ENCODE data around the gene RNU6-8. TPM values are rescaled to one million over a fixed set of nuclear protein-coding genes. Genes with fewer than 3 reads are reported as not detected.

Gene RNU6-8
- polyA plus RNA-seq (ENCODE audit: insufficient read length in 10 of 10) = not detected
- long read RNA-seq, donor 1, partial matches to known transcripts = 0 of 1 reads
- long read RNA-seq, donor 1, other reads (novel, unspliced or antisense) = 0 of 1 reads
- long read RNA-seq, donor 2 = 0 reads
- long read RNA-seq, donor 3 = 0 reads
- long read RNA-seq, donor 4 = 0 reads
- long read RNA-seq, donor 5 = 0 reads
- long read RNA-seq, donor 6 = 0 reads
- long read RNA-seq, donor 7, partial matches to known transcripts = 0 of 1 reads
- long read RNA-seq, donor 7, other reads (novel, unspliced or antisense) = 0 of 1 reads
- long read RNA-seq, donor 8, partial matches to known transcripts = 0 of 2 reads
- long read RNA-seq, donor 8, other reads (novel, unspliced or antisense) = 0 of 2 reads
- long read RNA-seq, donor 9 = 0 reads

DNA sequence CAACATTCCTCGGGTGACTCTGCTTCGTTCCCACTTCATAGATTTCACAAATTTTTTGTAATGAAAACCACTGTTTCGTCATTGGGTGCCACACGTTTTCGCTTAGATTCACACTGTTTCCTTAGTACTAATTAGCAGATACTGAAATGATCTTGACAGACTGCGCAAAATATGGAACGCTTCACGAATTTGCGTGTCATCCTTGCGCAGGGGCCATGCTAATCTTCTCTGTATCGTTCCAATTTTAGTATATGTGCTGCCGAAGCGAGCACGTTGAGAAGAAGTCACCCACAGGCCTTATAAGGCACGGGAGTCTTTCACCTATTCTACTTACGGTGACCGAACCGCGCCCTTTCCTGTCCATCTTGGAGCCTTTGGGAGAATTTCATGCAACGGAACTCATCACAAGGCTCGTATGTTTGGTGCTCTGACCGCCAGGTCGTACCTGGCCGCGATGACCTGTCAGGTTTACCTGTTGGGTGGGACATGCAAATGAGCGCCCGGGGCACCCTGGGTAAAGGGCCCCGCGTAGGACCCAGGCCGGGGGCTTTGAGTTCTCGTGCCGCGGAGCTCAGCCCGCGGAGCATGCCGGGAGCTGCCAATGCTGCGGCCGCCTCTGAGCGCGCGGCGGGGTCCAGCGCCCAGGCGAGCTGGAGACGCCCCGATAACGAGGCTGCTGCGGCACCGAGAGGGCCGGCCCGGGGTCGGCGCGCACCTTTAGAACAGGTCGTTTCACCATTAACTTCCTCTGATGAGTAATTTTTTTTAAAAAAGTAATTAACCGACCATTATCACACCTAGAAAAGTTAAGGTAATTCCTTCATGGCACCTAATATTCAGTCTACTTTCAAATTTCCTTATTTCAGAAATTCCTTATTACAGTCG, at the start of gene RNU6-8:
RNU6-8 (minus strand) TSS at position 272 of the 885 bp plus-strand sequence.
- DNase-seq = peak; percentile 86 to 95 (median 88)

DNA sequence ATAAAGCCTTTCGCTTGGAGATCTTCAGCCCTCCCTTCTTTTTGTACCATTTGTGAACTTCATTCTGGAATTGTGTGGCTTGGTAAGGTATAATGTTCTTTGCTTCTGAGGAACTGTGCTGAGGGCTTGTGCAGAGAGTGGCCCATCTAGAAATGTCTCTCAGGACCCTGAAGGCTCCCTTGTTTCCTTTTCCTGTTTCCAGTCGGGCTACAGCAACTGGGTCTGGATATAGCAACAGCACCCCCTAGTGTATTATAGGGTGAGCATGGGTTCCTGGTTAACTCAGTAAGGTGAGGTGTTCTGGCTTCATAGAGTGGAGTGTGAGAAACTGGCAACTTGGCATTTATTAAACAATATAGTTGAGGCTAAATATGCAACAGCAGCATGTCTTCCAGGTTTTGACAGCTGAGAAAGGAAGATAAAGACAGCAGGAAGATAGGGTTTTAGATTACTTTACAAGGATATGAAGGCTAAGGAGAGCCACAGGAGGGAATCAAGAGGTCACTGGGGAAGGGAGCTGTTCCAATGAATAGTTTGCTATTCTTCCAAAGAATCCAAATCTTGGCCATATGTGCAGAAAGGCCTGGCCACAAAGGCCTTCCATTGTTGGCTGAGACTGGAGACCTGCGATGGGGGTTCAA, 49.1 kb upstream of the RNU6-8 start:
- DNase-seq = peak; percentile 57 to 77 (median 59)

DNA sequence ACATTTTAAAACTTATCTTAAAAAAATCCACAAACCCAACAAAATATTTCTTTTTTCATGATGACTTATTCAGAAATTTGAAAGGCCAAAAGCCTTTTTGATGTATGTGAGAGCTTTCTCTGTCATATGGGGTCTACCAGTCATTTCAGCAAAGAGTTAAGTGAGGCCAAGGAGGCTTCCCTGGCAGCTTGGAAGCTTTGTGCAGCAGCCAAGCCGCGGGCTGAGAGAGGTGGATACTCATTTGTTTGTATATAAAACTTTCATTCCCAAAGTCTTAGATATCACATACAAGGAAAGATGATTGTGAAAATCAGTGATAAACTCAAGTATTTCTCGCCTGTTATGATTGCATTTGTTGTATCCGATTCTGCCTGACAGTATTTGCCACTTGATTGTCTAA, 48.5 kb upstream of the RNU6-8 start:
- DNase-seq = no peak

DNA sequence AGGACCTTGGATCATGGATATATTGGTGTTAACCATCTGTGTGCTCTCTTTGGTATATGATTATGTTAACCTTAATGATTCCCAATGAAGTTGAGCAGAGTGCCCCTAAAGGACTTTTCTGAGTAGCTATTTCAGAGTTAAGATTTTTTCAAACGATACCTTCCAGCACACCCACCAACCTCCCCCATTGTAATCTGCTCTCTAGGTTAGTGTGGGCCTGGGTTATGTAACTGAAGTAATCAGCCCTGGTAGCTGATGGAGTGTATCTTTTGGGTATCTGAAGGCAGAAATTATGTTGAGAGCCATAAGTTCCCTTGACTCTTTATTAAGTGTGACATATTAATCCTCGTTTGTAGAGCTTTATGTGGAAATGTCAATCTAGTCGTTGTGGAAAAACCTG, 47.6 kb upstream of the RNU6-8 start:
- no peak for DNase-seq

DNA sequence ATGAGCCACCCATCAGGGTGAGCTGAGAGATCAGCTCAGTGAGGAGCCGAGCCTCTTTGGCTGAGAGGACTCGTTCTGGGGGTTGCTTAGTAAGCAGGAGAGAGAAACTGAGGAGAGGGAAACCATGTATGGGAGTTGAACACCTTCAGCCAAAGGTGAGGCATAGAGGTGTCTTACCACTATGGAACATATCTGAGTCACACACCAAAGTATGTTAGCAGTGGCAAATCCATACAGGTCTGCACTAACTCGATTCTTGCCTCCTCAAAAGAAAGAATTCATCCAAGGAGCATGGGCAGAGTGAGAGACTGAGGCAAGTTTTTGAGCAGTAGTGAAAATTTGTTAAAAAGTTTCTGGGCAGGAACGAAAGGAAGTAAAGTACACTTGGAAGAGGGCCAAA, 46.7 kb upstream of the RNU6-8 start:
- no peak for DNase-seq

DNA sequence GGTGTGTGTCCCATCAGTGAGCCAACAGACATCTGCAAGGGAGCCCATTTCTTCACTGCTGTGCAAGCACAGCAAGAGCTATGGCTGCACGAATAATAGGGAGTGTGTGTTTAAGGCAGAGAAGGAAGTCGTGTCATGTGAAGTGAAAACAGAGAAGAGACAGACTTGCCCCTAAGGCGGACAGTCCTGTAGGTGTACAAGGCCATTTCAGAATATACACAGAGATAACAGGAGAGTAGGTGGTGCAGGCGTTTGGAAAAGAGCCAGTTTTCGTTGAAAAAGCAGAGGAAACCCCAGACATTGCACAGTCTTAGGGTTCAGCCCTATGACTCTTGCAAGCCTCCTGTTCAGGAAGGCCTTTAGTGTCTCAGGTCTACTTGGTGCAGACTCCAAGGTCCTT, 46.3 kb upstream of the RNU6-8 start:
- no peak for DNase-seq

DNA sequence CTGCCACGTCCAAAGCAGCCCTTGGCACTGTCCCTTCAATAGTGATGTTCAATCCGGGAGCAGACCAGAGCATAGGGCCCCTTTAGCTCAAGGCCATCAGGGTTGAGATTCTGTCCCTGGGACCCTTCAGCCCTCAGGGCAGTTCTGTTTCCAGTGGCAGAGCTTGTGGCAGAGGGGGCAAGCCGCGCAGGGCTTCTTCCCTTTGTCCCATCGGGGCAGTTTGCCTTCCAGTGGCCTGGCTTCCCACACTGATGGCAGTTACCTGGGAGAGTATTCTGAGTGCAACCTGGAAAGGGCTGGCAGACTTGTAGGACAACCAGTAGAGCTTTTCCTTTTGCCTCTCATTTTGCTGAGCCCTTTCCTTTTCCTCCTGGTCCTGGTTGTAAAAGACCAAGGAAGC, 43.7 kb upstream of the RNU6-8 start:
- DNase-seq = no peak

DNA sequence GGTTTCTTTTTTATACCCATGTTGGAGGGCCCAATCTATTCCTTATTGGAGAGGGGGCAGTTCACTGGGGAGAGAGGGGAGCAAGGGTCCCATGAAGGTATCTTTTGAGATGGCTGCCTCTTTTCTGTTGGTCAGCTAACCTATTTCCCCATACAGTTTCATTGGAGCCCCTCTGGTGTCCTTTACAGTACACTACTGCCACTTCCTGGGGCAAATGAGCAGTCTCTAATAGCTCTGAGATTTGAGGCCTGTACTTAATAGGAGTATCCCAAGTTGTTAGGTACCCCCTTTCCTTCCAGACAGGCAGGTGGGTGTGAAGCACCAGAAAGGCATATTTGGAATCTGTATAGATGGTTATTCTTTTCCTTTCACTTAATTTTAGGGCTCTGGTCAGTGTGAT, 41.3 kb upstream of the RNU6-8 start:
- DNase-seq = no peak

DNA sequence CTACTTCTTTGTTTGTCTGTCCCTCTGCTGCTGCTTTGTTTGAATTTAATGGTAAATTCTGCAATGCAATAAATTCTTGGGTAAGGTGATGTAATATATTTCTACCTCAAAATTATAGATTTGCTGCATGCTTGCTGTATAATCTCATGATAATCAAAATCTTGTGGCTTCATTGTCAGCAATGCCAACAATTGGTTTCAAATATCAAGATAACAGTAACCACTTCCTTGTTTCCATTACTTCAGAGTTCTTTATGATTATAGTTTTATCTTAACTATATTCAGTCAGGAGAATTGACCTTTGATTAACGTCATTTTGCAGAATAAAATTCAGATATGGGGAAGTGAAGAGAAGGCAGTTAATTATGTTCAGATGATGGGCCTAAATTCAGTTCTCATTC, 30.2 kb upstream of the RNU6-8 start:
- no peak for DNase-seq

DNA sequence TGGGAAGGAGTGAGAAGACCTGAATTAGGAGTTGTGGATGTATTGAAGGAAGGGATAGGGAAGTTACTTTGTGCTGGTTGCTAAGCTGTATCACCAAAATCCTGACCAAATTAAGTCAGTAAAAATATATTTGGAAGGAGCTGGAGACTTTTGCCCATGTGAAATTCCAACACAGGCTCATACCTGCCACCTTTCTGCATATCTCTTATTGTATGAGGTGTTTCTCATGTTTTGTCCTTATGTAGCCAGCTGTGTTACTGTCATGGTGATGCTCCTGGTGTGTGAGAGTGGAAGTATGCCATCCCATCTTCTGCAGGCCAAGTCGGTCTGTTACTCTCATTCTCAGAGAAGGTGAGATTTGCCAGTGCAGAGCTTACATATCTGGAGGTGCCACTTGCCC, 29.4 kb upstream of the RNU6-8 start:
- no peak for DNase-seq

DNA sequence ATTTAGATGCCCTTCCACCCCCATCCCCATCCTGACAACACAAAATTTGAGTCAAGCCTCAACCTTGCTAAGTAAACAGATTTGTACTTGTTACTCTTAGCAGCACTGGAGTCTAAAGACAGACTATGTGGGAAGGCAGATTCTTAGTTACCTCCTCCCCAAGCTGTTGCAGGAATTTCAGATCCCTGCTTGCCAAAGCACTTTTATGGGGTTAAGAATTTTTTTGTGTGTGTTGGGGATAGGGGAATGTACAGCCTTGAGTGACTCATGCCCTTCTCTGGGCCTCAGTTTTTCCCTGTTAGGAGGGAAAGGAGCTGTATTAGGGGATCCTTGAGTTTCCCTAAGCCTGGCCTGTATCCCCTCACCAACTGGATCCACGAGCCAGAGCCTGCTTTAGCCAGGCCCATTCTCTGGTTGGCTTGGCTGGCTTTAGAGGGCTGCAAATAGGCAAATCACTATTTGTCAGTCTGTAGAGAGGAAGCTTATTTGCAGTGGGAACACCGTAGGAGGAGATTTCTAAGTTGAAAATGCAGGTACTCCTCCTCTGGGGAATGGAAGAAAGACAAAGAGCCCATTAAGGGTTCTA, 27.7 kb upstream of the RNU6-8 start:
- DNase-seq = peak in 1 of 3 donors; percentile 76

DNA sequence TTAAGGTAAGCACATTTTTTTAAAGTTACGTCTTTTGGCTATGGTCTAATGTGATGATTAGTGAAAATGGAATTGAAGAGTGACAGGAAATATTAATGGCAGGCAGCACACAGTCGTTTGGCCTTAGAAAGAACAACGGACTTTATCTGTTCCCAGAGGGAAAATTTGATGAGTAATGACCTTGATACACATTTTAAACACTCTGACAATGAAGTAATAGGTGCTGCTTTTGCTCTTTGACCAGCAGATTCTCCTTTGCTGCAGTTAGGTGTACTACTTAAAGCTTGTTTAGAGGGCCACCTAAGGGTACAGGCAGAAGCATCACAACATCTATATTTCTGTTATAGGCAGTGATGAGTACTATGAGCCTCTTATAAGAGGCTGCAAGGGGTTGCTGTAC, 27.1 kb upstream of the RNU6-8 start:
- DNase-seq = peak in 1 of 3 donors; percentile 67

DNA sequence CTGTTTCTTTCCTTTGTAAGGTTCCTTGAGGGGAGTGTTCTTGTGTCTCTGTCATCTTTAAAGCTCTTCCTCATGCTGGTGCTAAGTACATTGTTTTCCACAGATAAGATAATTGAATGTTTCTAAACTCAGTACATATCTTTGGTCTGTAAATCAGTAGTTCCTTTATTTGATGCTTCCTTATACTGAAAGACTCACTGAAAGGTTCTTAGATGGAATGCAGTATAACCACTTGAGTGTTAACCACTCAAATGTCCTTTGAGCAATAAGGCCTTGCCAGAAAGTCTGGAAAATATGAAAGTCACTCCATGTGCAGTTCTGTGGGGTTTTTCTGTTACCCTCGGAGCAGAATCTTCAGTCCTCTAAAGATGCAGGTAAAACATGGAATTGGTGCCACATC, 23.0 kb upstream of the RNU6-8 start:
- no peak for DNase-seq

DNA sequence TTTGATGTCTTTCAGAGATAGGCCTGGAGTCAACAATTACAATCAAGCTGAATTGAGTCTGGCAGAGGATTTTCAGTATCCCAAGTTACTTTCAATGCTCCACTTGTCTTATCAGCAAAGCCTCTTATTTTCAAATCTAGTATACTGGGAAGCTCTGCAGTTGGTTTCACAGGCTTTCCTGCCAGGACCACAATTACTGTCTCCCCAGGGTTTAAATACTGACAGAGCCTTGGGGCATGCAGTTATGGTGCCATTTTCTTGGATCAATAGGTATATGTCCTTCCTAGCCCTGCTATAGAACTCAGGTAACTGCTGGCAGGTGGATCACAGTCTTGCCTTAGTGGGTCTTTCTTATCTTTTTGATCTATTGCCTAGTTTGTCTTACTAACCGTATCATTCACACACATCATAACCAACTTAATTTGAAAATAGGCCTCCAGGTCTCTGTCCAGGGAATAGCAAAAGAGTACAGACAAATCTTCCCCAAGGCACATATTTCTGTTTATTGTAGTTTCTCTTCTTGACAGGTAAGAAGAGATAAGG, 22.4 kb upstream of the RNU6-8 start:
- no peak for DNase-seq

DNA sequence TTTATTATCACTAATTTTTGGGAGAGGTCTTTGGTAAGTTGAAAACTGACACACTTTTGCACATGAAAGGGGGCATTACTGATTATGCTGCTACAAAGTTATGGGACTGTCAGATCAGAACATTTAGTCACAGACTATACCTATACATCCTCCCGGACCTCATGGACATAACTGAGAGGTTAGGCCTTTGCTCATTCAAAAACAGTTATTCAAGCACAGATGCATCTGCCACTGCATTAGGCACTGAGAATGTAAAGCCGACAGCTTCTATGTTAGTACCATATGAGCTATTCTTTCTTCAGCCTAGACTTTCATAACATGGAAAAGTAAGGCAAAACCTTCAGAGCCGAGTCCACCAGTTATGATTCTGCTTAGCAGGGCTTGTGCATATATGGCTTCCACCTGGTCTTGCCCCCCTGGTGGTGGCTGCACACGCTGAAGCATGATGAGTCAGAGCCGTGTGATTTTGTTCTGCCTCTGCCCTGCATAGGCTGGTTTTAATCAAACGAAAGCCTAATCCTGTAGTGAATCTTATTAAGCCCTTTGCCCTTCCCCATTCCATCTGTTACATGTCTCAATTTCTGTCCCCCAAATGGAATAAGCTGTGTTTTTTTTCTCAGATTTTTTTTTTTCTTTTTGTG, 21.8 kb upstream of the RNU6-8 start:
- peak in 2 of 3 donors; percentile 10 to 28 for DNase-seq

DNA sequence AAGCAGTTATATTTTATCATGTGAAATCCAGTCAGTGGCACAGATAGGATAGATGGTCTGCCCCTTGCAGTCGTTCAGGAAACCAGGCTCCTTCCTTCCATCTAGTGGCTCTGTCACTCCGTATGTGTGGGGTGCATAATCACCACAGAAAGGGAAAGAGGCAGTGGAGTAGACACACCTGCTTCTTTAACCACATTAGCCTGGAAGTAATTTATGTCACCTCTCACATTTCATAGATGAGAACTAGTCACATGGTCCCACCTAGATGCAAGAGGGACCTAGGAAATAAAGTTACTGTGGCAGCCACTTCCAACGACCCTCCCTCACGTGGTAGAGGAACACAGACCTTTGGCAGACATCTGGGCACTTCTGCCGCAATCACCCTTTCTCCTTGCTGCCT, 14.2 kb upstream of the RNU6-8 start:
- DNase-seq = no peak

DNA sequence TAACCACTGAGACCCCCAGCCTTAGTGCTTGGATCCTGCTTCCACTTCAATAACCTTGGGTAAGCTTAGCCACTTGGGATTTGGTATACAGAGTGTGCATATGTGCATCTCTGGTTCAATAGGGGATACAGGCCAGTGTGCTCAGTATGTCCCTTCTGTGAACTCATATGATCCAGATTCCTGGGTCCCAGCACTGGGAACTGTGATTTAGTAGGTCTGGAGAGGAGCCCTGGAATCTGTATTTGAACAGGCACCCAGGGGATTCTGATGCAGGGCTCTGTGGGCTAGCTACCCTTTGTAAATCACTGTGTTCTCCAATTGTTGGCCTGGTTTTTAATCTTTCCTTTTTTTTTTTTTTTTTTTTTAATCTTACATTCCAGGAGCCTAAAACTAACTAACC, 9.8 kb upstream of the RNU6-8 start:
- DNase-seq = no peak

DNA sequence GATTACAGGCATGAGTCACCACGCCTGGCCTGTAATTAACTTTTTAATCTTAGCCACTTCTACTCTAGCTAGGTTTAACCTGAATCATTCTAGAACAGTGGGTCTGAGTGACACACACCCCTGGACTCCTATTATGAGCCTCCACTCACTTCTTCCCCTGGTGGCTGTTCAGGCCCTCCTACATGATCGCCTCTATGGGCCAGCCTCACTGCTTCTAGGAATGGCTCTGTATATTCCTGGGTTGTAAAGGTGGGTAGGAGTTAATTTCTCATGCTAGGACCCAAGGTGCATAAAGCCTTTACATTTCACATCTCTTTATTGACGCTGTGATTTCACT, 8.0 kb upstream of the RNU6-8 start:
- no peak for DNase-seq

DNA sequence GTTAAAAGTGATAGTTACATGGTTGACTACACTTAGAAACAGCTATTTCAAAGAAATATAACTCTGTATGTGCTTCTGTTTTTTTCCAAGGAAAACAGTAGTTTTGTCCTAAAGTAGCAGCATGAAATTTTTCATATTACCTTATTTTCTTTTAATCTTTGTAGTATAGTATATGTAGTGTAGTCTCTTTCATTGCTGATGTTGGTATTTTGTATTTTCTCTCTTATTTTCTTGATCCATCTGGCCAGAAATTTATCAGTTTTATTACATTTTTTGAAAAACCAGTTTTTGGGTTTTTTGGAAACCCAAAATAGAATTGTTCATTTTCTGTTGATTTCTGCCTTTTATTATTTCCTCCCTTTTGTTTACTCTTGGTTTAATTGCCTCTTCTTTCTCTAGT, 6.4 kb upstream of the RNU6-8 start:
- no peak for DNase-seq

DNA sequence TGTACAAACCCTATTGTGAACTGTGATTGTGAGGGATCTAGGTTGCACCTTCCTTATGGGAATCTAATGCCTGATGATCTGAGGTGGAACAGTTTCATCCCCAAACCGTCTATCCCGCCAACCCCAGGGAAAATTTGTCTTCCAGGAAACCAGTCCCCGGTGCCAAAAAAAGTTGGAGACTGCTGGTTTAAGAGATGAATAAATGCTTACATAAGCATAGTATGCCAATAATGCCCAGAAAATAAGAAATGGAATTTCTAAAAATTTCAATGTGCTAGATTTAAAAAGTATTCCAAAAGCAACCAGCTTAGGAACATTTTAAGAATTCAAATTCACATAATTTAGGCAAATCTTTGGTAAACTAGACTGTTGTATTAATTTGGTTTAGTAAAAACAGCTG, 5.4 kb upstream of the RNU6-8 start:
- no peak for DNase-seq

DNA sequence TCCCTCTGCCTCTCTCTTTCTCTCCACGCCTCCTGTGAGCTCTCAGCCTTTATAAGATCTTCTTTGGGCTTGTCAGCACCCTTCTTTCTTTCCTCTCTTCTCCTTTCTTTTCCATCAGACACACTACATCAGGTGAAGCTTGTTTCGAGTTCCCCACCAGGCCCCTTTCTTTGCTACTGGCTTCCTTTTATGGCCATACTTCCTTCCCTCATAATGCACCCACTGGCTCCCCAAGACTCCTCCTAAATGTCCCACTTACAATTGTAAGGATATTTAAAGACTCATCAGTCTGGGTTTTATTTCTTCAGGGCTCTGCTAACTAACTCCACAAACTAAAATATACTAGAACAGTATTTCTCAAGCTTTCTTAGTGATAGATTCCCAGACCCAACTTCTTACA, 3.5 kb upstream of the RNU6-8 start:
- no peak for DNase-seq

DNA sequence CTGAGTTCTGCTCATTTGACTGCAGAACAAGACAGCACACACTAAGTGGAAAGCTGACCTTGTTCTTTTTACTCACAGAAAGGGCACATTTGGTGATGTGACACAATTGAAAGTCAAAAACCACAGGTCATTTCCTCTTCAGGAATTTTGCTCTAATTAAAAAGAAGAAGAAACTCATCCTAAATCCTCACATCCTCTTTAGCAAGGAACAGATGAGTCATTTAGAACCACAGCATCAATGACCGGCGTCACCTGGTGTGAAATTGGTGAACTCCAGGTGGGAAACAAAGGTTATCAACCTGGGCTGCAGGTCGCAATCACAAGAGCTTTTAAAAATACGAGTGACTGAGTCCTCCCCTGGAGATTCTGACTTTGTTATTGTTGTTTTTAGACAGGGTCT, 2.9 kb upstream of the RNU6-8 start:
- no peak for DNase-seq

All from muscle of back (tissue), 13 donors.